K562 (cell line): ENCODE data around the gene EIF2S2. TPM values are rescaled to one million over a fixed set of nuclear protein-coding genes. Genes with fewer than 3 reads are reported as not detected.
A peak's percentile ranks its signal among the peaks of the same experiment; 100 is the strongest.

Experiments
- ATAC-seq: fragments of 200-7000 bp; cut with Tn5 transposase; 3 replicates; pipeline ENCODE4 v1.9.1; 2020; ENCODE audit warnings: moderate library complexity
- BruUV-seq: library from RNA; stranded (reverse); fragments of 400-500 nt; replicated peaks from 2 replicates; lab custom pipeline; 2021; lab: Mats Ljungman, UMichigan
- CTCF ChIA-PET: fragments of 300-600 bp; formaldehyde crosslinking; extraction: SDS; loops from one replicate; lab custom pipeline; 2021; ENCODE audit warnings: low intra/inter-chr PET ratio; lab: Yijun Ruan, JAX
- POLR2A ChIA-PET: fragments of 300-600, 350-650 bp; sonication (Branson Sonifier 250); formaldehyde crosslinking; extraction: SDS; loops from one replicate; lab custom pipeline; 2021; ENCODE audit warnings: antibody characterized with exemption, inconsistent platforms; lab: Yijun Ruan, JAX
- DNase-seq, 4 experiments: peaks; one replicate each; pipeline versions ENCODE4 v3.0.0 to v3.0.0-alpha.2; 2011 to 2018; ENCODE audit warnings: low spot score in 3 of 4, mixed read lengths in 3 of 4; ENCODE audit errors: extremely low read depth in 1 of 4
- FAIRE-seq: peaks from 2 replicates; lab custom pipeline; 2011; peaks lifted over from hg19 to GRCh38; lab: Jason Lieb, UNC
- H2AFZ ChIP-seq: 2 replicates; pipeline ENCODE4 v1.6.0; 2011; ENCODE audit warnings: low read depth, low read length, control low read depth, inconsistent platforms
- H3K27ac ChIP-seq: fragments of 200-600 bp; 3 replicates; pipeline ENCODE4 v1.8.0; 2011; ENCODE audit warnings: low read depth, mild to moderate bottlenecking, control low read depth, inconsistent platforms, low read length, moderate library complexity, mixed read lengths; ENCODE audit errors: extremely low read depth
- H3K27me3 ChIP-seq, 2 experiments: fragments of 300-600 bp in 1 of 2; 2 replicates in 1 of 2; 3 replicates in 1 of 2; pipeline versions ENCODE4 v1.6.0 to v1.8.0; 2011; ENCODE audit warnings: inconsistent platforms in 2 of 2, low read length in 2 of 2, mild to moderate bottlenecking in 1 of 2, mixed read lengths in 1 of 2, moderate library complexity in 1 of 2; ENCODE audit not compliant: control insufficient read depth in 2 of 2, insufficient read depth in 2 of 2
- H3K36me3 ChIP-seq: fragments of 300-600 bp; 3 replicates; pipeline ENCODE4 v1.8.0; 2011; ENCODE audit warnings: mild to moderate bottlenecking, low read length, inconsistent platforms; ENCODE audit not compliant: control insufficient read depth, insufficient read depth
- H3K4me1 ChIP-seq, 2 experiments: fragments of 200-600 bp in 1 of 2; replicated peaks in 1 of 2; 2 replicates in 1 of 2; 3 replicates in 1 of 2; pipeline versions ENCODE4 v1.5.1 to v1.8.0; 2011; ENCODE audit warnings: inconsistent platforms in 2 of 2, low read length in 2 of 2, mild to moderate bottlenecking in 1 of 2, mixed read lengths in 1 of 2, moderate library complexity in 1 of 2; ENCODE audit not compliant: control insufficient read depth in 2 of 2, insufficient read depth in 2 of 2
- H3K4me2 ChIP-seq: 2 replicates; pipeline ENCODE4 v1.6.1; 2011; ENCODE audit warnings: low read length, control low read depth, inconsistent platforms, mixed read lengths; ENCODE audit not compliant: insufficient read depth
- H3K4me3 ChIP-seq: fragments of 200-600 bp; sonication (generic), shearing (Covaris generic); 2 replicates; pipeline ENCODE4 v1.5.1; 2016; ENCODE audit warnings: control low read depth, inconsistent platforms
- H3K79me2 ChIP-seq: fragments of 200-600 bp; 3 replicates; pipeline ENCODE4 v1.8.0; 2011; ENCODE audit warnings: low read length, inconsistent platforms; ENCODE audit not compliant: control insufficient read depth, insufficient read depth
- H3K9ac ChIP-seq, 2 experiments: 2 replicates each; pipeline versions ENCODE4 v1.6.0 to v1.6.1; 2011; ENCODE audit warnings: low read depth in 2 of 2, low read length in 2 of 2, control low read depth in 1 of 2, inconsistent platforms in 1 of 2, mild to moderate bottlenecking in 1 of 2, mixed read lengths in 1 of 2; ENCODE audit not compliant: insufficient read depth in 1 of 2
- H3K9me1 ChIP-seq: one replicate; pipeline ENCODE4 v1.6.0; 2011; ENCODE audit warnings: inconsistent platforms, mild to moderate bottlenecking, low read length, moderate library complexity; ENCODE audit not compliant: control insufficient read depth, insufficient read depth
- H3K9me3 ChIP-seq: replicated peaks from 2 replicates; pipeline ENCODE4 v1.5.1; 2011; ENCODE audit warnings: low read depth, low read length, inconsistent platforms; ENCODE audit not compliant: control insufficient read depth, insufficient read depth
- H4K20me1 ChIP-seq: replicated peaks from 2 replicates; pipeline ENCODE4 v1.6.1; 2011; ENCODE audit warnings: low read length, inconsistent platforms, mixed read lengths; ENCODE audit not compliant: control insufficient read depth, insufficient read depth
- CTCF ChIP-seq, 3 experiments: IDR thresholded peaks in 2 of 3; conservative IDR thresholded peaks in 1 of 3; 2 replicates each; pipeline ENCODE4 v1.5.1; 2011 to 2012; ENCODE audit warnings: low read length in 3 of 3, mild to moderate bottlenecking in 3 of 3, control low read depth in 2 of 3, improper control_type of control experiment in 1 of 3, inconsistent platforms in 1 of 3, low read depth in 1 of 3, mixed read lengths in 1 of 3, moderate library complexity in 1 of 3; ENCODE audit not compliant: insufficient read depth in 2 of 3
- ETS1 ChIP-seq: conservative IDR thresholded peaks from 2 replicates; pipeline ENCODE4 v1.6.1; 2011; ENCODE audit warnings: low read depth, mild to moderate bottlenecking, low read length; ENCODE audit not compliant: control insufficient read depth
- HSF4 ChIP-seq: fragments of 250-450 bp; sonication (Bioruptor Pico); IDR thresholded peaks from 2 replicates; pipeline ENCODE4 v2.1.2; 2022; ENCODE audit warnings: mild to moderate bottlenecking, moderate library complexity, borderline replicate concordance
- POLR2G ChIP-seq: fragments of 200-400 bp; formaldehyde crosslinking; IDR thresholded peaks from 2 replicates; pipeline ENCODE4 v1.6.1; 2017; ENCODE audit warnings: low read depth, mild to moderate bottlenecking, antibody characterized with exemption, low read length, moderate library complexity
- POLR3G ChIP-seq: IDR thresholded peaks from 2 replicates; pipeline ENCODE4 v1.6.1; 2011; ENCODE audit not compliant: insufficient read length, insufficient replicate concordance; ENCODE audit errors: extremely low read depth
- STAT6 ChIP-seq: sonication (generic); formaldehyde crosslinking; IDR thresholded peaks from 2 replicates; pipeline ENCODE4 v1.8.1; 2023; ENCODE audit warnings: mild to moderate bottlenecking, missing genetic modification reagents
- TCFL5 ChIP-seq: fragments of 250-450 bp; sonication (Bioruptor Pico); conservative IDR thresholded peaks from 2 replicates; pipeline ENCODE4 v1.6.1; 2021; ENCODE audit warnings: mild to moderate bottlenecking, moderate library complexity, matching md5 sums
- WGBS: fragments of 100-300 bp; shearing (Covaris generic); methylation state at CpG from one replicate; pipeline ENCODE4 v1.1.6; 2016; ENCODE audit warnings: low coverage, mixed read lengths; ENCODE audit not compliant: insufficient coverage; ENCODE audit errors: missing lambda C conversion rate; 5-methylcytosine and 5-hydroxymethylcytosine counted together
- in situ Hi-C: fragments of 300-500 bp; cut with MboI; formaldehyde crosslinking; loops from 4 replicates; pipeline ENCODE4 v1.15.0; 2018; ENCODE audit warnings: inconsistent platforms, mixed read lengths
- intact Hi-C: fragments of 100-400 bp; cut with micrococcal nuclease; formaldehyde crosslinking; loops from 2 replicates; pipeline ENCODE4 v1.14.2; 2022
- polyA plus RNA-seq, 8 experiments: library from polyadenylated mRNA; depleted of rRNA in 4 of 8; stranded (reverse) in 5 of 8; unstranded in 3 of 8; fragments of >200 nt; fragmentation: Nextera tagmentation in 2 of 8; fragmentation: Illumina TruSeq in 1 of 8; extraction: Ambion mirVana in 2 of 8; extraction: Trizol in 1 of 8; gene quantifications; 2 replicates each; pipeline versions ENCODE4 v1.2.1 to v1.2.3, GENCODE V29; 2011 to 2014; ENCODE audit warnings: inconsistent platforms in 1 of 8, missing spikeins in 1 of 8
- total RNA-seq, 7 experiments: library from RNA; depleted of rRNA in 6 of 7; stranded (reverse); fragments of >200 nt in 6 of 7; fragmentation: Illumina TruSeq in 2 of 7; extraction: Trizol in 2 of 7; gene quantifications; 2 replicates each; pipeline versions ENCODE4 v1.2.1 to v1.2.3, GENCODE V29; 2011 to 2021; ENCODE audit warnings: low replicate concordance in 1 of 7

EIF2S2 gene
- total and polyA plus RNA-seq, 9 of the 15 experiments (the other 6 are each of a cell fraction or from before 2014, with no cell fraction given) = 79.7 to 220 (median 154) TPM

GRCh38 chr20:34076952-34077351 lies 35.1 kb downstream of the EIF2S2 start:
- no peak for DNase-seq
- FAIRE-seq = no peak
- 0 out of 2 replicates have a peak, but pooled peaks cover 4% of the 10 kb centered on the region for H4K20me1 ChIP-seq
- intact Hi-C loops = no loop called here
- TF ChIP-seq POLR3G (no peak), POLR2G (peak; percentile 44), TCFL5 (CRISPR knock-in tag) (no peak)
- TF ChIP-seq, all 486 proteins: peak for 1
- Histone ChIP-seq H3K9me1 (peaks cover 3% of the 10 kb centered on the region), H3K9me3 (no peaks in the 10 kb centered on the region), H3K9ac (no peak overlapping the region), H3K4me2 (no peak overlapping the region), H3K4me3 (no peak overlapping the region), H3K79me2 (peaks cover 8% of the 10 kb centered on the region; the same call in 2 of the 3 replicates), H3K36me3 (peaks cover 96% of the 10 kb centered on the region), H3K27ac (no peak overlapping the region), H3K4me1 (peaks cover 0 to 4% of the 10 kb centered on the region in 2 experiments; a peak in 2 of 5 replicates), H3K27me3 (no peaks in the 10 kb centered on the region), H2AFZ (no peak overlapping the region)
- in situ Hi-C loops = loop anchor here (10.0 kb wide), 1 partner anchor 152 kb away; no protein-coding TSS in a partner anchor
- BruUV-seq = no TSS peak
- POLR2A ChIA-PET = interaction anchor here (0.5 to 1.8 kb wide), 6 partner anchors 12 to 587 kb away, joined by 3 to 5 read pairs (median 4); partner anchors contain the start of genes CBFA2T2 and EIF2S2
- ATAC-seq = no peak
- WGBS = 100% methylated on average over 4 of the region's 20 CpGs
- CTCF ChIA-PET = no interaction called here

GRCh38 chr20:34075647-34076046 lies 36.4 kb downstream of the EIF2S2 start:
- H3K9me3 ChIP-seq = no peaks in the 10 kb centered on the region
- H3K4me3 ChIP-seq = no peak overlapping the region
- ATAC-seq (no peak), DNase-seq (no peak), FAIRE-seq (no peak)
- peaks cover 3% of the 10 kb centered on the region for H3K9me1 ChIP-seq
- H3K4me2 ChIP-seq = no peak overlapping the region
- TF ChIP-seq ETS1 (no peak), STAT6 (CRISPR knock-in tag) (no peak), POLR2G (0 out of 2 replicates have a peak, but pooled peaks have one; percentile 27), HSF4 (CRISPR knock-in tag) (no peak), CTCF (IDR thresholded peaks at IDR 0.05 in 2 of 3, conservative IDR thresholded peaks at IDR 0.05 in 1 of 3; ENCODE audit: insufficient read depth in 2 of 3, low read depth in 1 of 3, low read length in 3 of 3) (0 out of 6 replicates have a peak, but pooled peaks of 1 of the 3 experiments have one; percentile 19)
- no peak overlapping the region for H2AFZ ChIP-seq
- ChIA-PET CTCF (no interaction called here), POLR2A (interaction anchor here (0.7 kb wide), 1 partner anchor 11 kb away, joined by 3 read pairs; no protein-coding TSS in a partner anchor)
- 92% methylated on average over 14 of the region's 16 CpGs for WGBS
- H4K20me1 ChIP-seq = 0 out of 2 replicates have a peak, but pooled peaks cover 7% of the 10 kb centered on the region
- H3K9ac ChIP-seq = no peak overlapping the region
- H3K27ac ChIP-seq = no peak overlapping the region
- in situ Hi-C loops = loop anchor here (10.0 kb wide), 1 partner anchor 151 kb away; no protein-coding TSS in a partner anchor
- H3K79me2 ChIP-seq = peaks cover 11% of the 10 kb centered on the region
- intact Hi-C loops = no loop called here
- peaks cover 0 to 4% of the 10 kb centered on the region in 2 experiments; a peak in 2 of 5 replicates for H3K4me1 ChIP-seq
- peaks cover 89% of the 10 kb centered on the region for H3K36me3 ChIP-seq
- no peaks in the 10 kb centered on the region for H3K27me3 ChIP-seq
- no TSS peak for BruUV-seq
